SHP77 treated with DMSO at 0.1 percent for 48 hours (cell line): ENCODE measurements around the gene TUBB.
"Not testable (repeated sequence)": the region's sequence is repeated elsewhere in the genome, so short reads cannot be mapped to it uniquely, and the experiment has no call there.

Experiments used
- DNase-seq: peaks from one replicate; lab custom pipeline; 2025; lab: John Stamatoyannopoulos, UW

TUBB gene

GRCh38 chr6:30760549-30760948, 40.4 kb downstream of the TUBB start:
- DNase-seq = no peak

DNA sequence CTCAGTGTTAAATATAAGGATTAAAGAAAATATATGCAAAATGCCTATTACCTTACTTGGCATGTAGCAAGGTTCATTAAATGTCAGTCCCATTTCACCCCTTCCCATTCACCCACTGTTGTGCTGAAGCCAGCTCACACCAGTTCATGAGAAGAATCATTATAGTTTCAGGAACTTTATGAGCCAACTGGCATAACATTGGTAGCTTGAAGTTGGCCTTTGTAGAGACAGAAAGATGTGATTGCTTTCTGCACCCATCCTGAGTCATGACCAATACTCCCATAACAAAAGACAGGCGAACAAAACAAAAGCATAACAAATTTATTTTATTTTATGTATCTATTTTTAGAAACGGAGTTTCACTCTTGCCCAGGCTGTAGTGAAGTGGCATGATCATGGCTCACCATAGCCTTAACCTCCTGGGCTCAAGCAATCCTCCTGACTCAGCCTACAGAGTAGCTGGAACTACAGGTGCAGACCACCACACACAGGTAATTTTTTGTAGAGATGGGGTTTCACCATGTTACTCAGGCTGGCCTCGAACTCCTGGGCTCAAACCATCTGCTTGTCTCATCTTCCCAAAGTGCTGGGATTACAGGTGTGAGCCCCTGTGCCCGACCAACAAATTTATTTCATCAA, 41.8 kb downstream of the TUBB start:
- DNase-seq = no peak

DNA sequence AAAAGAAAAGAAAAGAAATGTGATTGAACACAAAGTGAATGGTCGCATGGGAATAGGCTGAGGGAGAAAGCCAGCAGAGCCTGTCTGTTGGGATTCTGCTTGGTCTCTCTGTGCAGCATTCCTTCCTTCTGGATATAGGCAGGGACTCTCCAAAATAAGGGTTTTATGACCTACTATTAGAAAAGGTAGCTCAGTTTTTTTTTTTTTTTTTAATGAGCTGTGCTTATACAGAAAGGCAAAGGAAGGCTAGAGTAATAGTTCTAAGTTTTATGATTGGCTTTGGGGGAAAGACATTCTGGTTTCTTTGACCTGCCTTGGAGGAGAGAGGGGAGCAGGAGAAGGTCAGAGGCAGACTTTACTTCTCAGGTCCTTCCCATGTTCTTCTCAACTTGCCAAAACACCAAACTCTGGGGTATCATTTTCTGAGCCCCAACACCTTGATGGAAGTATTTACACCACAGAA, 43.0 kb downstream of the TUBB start:
- no peak for DNase-seq

DNA sequence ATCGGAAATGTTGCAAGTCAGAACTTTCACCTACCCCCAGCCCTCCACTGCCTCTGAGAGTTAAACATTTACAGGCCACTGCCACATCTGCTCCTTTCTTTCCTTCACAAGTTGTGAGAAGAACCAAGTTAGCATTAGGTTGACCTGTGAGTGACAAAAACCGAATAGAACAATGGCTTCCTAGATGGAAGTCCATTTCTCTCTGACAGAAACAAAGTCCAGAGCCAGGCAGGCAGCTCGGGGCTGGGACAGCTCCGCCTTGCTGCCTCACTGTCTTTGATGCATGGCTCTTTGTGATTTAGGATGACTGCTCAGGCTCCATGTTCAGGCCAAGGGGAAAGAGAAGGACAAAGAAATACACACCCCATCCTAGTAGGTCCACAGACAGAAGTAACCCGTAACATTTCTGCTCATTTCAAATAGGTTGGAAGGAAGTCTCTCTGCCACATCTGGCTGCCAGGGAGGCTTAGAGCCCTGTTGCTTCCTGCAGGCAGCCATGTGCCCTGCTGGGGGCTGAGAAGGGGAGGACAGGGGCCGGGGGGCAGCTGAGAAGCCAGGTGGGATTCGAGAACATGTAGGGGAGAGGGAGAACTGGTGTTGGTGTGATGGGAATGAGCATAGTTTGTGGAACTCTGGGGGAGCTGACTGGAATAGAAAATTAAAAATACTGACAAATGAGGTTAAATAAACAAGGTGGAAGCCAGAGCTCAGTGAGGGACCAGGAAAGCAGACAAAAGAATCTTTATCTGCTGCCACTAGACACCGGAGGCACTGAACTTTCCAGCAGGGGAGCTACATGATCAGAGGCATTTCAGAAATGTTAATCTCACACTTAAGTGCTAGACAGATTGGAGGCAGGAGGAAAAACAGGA, 43.7 kb downstream of the TUBB start:
- no peak for DNase-seq

- DNase-seq = not testable (repeated sequence)
Observed at GRCh38 chr6:30764490-30765043, 44.4 kb downstream of the TUBB start.

- DNase-seq = not testable (repeated sequence)
Observed at GRCh38 chr6:30765495-30765894, 45.3 kb downstream of the TUBB start.

DNA sequence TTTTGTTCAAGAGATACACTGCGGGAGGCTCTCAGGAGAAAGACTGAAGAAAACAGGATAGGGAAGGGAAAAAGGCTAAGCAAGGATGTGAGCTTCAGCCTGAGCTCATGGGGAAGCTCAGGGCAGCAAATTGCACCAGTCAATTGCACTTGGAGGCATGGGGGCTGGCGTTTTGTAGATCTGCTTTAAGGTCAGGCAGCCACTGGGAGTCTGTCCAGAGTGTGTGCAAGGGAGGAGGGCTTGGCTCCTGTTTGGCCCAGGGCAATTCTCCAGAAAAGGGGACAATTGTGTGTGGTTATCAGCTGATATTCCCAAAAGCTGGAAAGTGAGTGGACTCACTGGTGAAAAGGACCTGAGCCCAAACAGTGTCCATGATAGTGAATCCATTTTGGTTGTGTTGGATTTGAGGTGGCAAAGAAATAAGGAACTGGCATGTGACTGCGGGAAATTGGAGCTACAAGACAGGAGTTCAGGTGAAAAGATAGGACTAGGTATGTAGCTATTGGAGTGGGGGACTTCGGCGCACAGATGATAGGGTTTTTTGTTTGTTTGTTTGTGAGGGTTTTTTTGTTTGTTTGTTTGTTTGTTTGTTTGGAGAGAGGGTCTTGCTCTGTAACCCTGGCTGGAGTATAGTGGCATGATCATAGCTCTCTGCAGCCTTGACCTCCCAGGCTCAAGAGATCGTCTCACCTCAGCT, 46.5 kb downstream of the TUBB start:
- DNase-seq = no peak

GRCh38 chr6:30767158-30767943, 47.2 kb downstream of the TUBB start:
- no peak for DNase-seq

GRCh38 chr6:30767944-30768301, 47.8 kb downstream of the TUBB start:
- no peak for DNase-seq

DNA sequence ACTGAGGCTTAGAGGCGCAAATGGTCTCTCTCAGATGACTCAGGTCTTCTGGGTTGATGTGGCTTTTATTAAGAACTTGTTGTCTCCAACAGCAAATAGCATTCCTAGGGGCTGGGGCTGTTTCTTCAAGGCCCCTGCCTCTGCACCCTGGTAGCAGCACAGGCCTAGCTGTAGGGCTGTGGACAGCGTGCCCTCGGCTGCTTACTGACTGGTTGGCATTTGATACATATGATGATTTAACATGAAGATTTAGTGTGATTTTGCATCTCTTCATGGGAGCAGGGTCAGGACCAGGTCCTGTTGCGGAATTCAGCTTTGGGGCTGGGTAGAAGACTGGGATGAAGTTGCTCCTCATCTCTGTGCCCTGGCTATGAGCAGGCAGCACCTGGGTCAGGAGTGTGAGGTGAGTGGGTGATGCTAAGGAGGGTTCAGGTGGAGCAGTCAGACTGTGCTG, 48.5 kb downstream of the TUBB start:
- no peak for DNase-seq

- peak; percentile 11 for DNase-seq
Observed at GRCh38 chr6:30769088-30769852, 49.1 kb downstream of the TUBB start.

DNA sequence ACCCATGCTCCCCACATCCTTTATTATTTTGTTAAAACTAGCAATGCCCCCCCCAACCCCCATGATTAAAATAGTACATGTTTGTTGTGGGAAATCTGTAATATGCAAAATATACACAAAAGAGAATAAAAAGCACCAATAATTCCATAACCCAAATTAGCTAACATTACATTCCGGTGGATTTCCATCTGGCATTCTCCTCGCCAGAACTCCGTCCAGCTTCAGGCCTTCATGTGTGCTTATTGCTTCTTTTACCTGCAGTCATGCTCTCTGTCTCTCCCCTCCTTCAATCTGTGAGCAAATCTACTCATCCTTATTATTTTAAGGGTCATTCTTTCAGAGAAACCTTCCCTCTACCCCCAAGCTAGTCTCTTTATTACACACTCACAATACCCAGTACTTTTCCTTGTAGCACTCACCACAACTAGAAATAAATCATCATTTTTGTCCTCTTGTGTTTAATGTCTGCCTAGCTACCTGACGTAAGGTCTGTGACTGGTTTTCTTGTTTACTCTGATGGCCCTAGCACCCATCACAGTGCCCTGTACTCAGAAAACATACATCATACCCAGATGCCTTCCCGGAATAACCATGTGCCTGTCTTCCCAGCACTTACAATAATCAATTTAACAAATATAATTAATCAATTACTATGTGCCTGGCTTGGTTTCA, 49.8 kb downstream of the TUBB start:
- DNase-seq = peak; percentile 52

DNA sequence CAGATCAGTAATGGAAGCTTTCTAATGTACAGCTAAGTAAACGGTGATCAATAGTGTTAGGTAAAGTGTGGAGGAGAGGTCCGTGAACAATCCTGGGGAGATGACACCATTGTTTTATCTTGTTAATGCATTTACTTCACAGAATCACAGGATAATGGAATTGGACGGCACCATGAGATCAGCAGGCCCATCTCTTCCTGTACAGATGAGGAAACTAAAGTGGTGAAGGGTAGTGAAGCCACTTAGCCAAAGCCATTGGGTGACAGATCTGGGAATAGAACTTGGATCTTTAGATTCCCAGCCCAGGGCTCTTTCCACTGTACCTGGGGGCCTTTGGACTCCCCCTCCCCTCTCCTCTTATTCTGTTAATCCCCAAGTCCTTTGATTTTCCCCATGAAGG, 50.4 kb downstream of the TUBB start:
- DNase-seq = no peak

GRCh38 chr6:30774701-30775100, 54.5 kb downstream of the TUBB start:
- no peak for DNase-seq
